Measurements from ENCODE around the gene LRRC2.
A peak's percentile ranks its signal among the peaks of the same experiment; 100 is the strongest.

The LRRC2 gene

DNA sequence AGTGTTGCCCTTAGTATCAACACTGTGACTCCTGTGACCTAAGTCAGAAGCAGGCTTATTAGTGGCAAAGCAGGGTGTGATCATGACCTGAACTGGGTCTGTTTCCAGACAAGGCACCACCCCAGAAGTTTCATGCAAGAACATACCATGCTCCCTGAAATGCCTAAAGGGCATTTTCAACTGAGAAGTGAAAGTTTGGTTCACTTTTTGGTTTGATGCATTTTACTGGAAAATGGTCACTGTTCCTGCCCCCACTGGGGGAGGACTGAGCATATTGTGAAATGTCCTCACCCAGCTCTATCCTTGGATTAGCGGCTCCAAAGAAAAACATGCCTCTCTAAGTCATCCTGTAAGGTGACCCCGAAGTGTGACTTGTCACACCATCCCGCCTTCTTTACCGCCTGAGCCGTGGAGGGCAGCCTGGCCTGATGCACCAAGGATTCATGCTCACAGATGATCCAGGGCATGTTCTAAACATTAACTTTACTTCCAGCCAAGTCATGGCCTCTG, 43.2 kb upstream of the LRRC2 start:
- Histone ChIP-seq H3K27me3 (replicated peaks in 2 of 5; ENCODE audit: control insufficient read depth in 4 of 5, insufficient read depth in 5 of 5, low read length in 4 of 5) (no peaks in the 10 kb centered on the region), H3K4me3 (ENCODE audit: control insufficient read depth in 1 of 7, extremely low read depth in 1 of 7, insufficient read depth in 4 of 7, low read depth in 2 of 7, low read length in 6 of 7) (no peak overlapping the region), H3K36me3 (ENCODE audit: control insufficient read depth in 4 of 4, insufficient read depth in 4 of 4, low read length in 3 of 4) (no peaks in the 10 kb centered on the region), H3K27ac (ENCODE audit: insufficient read depth in 1 of 2, low read depth in 1 of 2, low read length in 2 of 2, poor library complexity in 1 of 2, severe bottlenecking in 2 of 2) (no peak overlapping the region), H3K9me3 (ENCODE audit: control extremely low read depth in 1 of 5, control insufficient read depth in 4 of 5, insufficient read depth in 2 of 5, low read depth in 1 of 5, low read length in 4 of 5) (no peaks in the 10 kb centered on the region), H3K4me1 (ENCODE audit: control extremely low read depth in 1 of 4, control insufficient read depth in 4 of 4, insufficient read depth in 4 of 4, low read length in 3 of 4) (no peaks in the 10 kb centered on the region)
- POLR2A ChIA-PET, result no interaction called here
- CTCF ChIA-PET, result no interaction called here
- WGBS (ENCODE audit: insufficient coverage), result 88% methylated on average over 5 of the region's 5 CpGs
- no peak for DNase-seq

DNA sequence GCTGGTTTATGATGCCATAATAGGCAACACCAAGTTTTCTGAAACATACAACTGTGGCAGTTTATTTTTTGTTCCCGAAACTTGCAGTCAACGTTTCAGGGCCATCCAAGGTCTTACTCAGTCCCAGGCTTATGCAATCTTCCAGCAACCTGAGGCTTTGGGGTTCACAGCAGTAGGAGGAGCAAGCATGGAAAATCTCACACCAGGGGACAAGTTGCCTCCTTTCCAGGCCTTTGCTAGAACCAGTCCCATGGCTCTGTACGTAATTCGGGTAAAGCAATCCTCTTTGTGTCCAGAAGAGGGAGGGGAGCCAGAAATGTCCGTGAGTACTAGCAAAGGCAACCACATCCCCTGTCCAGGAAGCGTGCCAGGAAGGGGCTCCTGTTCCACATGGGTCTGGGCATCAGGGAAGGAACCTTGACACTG, 41.5 kb upstream of the LRRC2 start:
- no peak overlapping the region for H3K4me3 ChIP-seq (ENCODE audit: control insufficient read depth in 1 of 7, extremely low read depth in 1 of 7, insufficient read depth in 4 of 7, low read depth in 2 of 7, low read length in 6 of 7)
- WGBS (ENCODE audit: insufficient coverage), result 68% methylated on average over 6 of the region's 6 CpGs
- ChIA-PET POLR2A (no interaction called here), CTCF (interaction anchor here (0.7 kb wide), 1 partner anchor 21 kb away, joined by 3 read pairs; no protein-coding TSS in a partner anchor)
- no peaks in the 10 kb centered on the region for H3K36me3 ChIP-seq (ENCODE audit: control insufficient read depth in 4 of 4, insufficient read depth in 4 of 4, low read length in 3 of 4)
- no peaks in the 10 kb centered on the region for H3K9me3 ChIP-seq (ENCODE audit: control extremely low read depth in 1 of 5, control insufficient read depth in 4 of 5, insufficient read depth in 2 of 5, low read depth in 1 of 5, low read length in 4 of 5)
- H3K27ac ChIP-seq (ENCODE audit: insufficient read depth in 1 of 2, low read depth in 1 of 2, low read length in 2 of 2, poor library complexity in 1 of 2, severe bottlenecking in 2 of 2), result no peak overlapping the region
- H3K4me1 ChIP-seq (ENCODE audit: control extremely low read depth in 1 of 4, control insufficient read depth in 4 of 4, insufficient read depth in 4 of 4, low read length in 3 of 4), result no peaks in the 10 kb centered on the region
- DNase-seq, result peak in 1 of 3 donors; percentile 10
- H3K27me3 ChIP-seq (replicated peaks in 2 of 5; ENCODE audit: control insufficient read depth in 4 of 5, insufficient read depth in 5 of 5, low read length in 4 of 5), result no peaks in the 10 kb centered on the region

DNA sequence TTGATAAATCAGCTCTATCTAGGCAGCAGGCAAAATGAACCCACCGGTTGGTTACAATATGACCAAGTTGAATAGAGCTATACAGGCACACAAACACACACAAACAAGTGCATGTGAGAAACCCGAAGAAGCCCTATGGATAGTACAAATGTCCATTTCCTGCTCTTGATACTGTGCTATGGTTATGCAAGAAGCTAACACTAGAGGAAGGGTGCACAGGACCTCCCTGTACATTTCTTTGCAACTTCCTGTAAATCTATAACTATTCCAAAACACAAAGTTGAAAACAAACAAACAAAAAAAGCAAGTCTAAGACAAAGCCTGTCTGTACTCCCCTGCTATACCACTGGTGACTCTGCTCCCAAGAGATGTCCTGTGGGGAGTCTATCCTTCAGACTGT, 38.0 kb upstream of the LRRC2 start:
- H3K9me3 ChIP-seq (ENCODE audit: control extremely low read depth in 1 of 5, control insufficient read depth in 4 of 5, insufficient read depth in 2 of 5, low read depth in 1 of 5, low read length in 4 of 5), result no peaks in the 10 kb centered on the region
- H3K36me3 ChIP-seq (ENCODE audit: control insufficient read depth in 4 of 4, insufficient read depth in 4 of 4, low read length in 3 of 4), result no peaks in the 10 kb centered on the region
- H3K4me1 ChIP-seq (ENCODE audit: control extremely low read depth in 1 of 4, control insufficient read depth in 4 of 4, insufficient read depth in 4 of 4, low read length in 3 of 4), result no peaks in the 10 kb centered on the region
- CTCF ChIA-PET, result no interaction called here
- peaks cover 0 to 1% (median 0%) of the 10 kb centered on the region in 5 experiments for H3K27me3 ChIP-seq (replicated peaks in 2 of 5; ENCODE audit: control insufficient read depth in 4 of 5, insufficient read depth in 5 of 5, low read length in 4 of 5)
- H3K4me3 ChIP-seq (ENCODE audit: control insufficient read depth in 1 of 7, extremely low read depth in 1 of 7, insufficient read depth in 4 of 7, low read depth in 2 of 7, low read length in 6 of 7), result no peak overlapping the region
- POLR2A ChIA-PET, result no interaction called here
- no peak for DNase-seq
- 60% methylated on average over 1 of the region's 2 CpGs for WGBS (ENCODE audit: insufficient coverage)
- no peak overlapping the region for H3K27ac ChIP-seq (ENCODE audit: insufficient read depth in 1 of 2, low read depth in 1 of 2, low read length in 2 of 2, poor library complexity in 1 of 2, severe bottlenecking in 2 of 2)

DNA sequence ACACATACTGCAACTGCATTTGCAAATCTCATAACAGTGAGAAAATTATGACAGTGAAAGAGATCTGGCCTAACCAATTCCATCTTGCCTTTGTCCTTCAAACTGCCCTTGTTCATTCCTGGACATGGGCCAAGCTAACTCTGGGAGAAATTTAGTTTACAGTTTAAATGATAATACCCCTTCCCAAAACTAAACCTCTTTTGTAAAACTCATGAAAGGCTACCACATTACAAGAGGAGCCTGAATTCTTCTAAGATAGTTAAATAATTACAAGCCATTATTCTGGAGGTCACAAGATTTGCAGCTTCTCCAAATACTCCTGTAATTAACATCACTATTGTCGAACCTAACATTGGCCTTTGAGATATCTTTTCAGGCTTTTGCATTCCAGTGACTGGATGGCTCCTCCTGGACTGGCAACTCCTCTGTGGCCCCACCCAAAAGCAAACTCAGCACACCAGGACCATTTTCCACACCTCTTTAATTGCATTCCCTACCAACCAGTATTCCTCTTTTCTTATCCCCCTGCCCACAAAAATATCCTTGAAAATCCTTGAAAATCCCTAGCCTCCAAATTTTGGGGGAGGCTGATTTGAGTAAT, 37.4 kb upstream of the LRRC2 start:
- POLR2A ChIA-PET, result no interaction called here
- 100% methylated on average over 1 of the region's 1 CpG for WGBS (ENCODE audit: insufficient coverage)

DNA sequence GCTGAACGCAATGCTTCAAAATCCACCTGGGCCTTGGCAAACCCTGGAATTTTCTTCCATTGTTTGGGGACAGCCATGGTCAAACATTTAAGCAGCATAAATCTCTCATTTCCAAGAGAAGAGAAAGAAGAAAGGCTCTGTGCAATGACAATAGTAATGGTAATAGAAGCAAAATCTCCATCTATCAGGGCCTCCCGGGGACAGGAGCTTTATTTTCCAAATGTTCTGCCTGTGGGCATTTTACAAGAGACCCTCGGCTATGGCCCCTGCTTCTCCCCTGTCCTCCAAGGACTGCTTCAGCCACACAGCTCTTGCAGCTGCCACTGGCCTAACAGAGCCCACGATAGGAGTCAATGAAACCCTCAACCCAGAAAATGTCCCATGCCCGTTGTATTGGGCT, 33.5 kb upstream of the LRRC2 start:
- WGBS (ENCODE audit: insufficient coverage), result 94% methylated on average over 4 of the region's 5 CpGs
- H3K4me3 ChIP-seq (ENCODE audit: control insufficient read depth in 1 of 7, extremely low read depth in 1 of 7, insufficient read depth in 4 of 7, low read depth in 2 of 7, low read length in 6 of 7), result no peak overlapping the region

More for the DNA sequence above, 37.4 kb upstream of the LRRC2 start:
- DNase-seq, result no peak
- no peaks in the 10 kb centered on the region for H3K36me3 ChIP-seq (ENCODE audit: control insufficient read depth in 4 of 4, insufficient read depth in 4 of 4, low read length in 3 of 4)
- no peak overlapping the region for H3K4me3 ChIP-seq (ENCODE audit: control insufficient read depth in 1 of 7, extremely low read depth in 1 of 7, insufficient read depth in 4 of 7, low read depth in 2 of 7, low read length in 6 of 7)
- H3K27ac ChIP-seq (ENCODE audit: insufficient read depth in 1 of 2, low read depth in 1 of 2, low read length in 2 of 2, poor library complexity in 1 of 2, severe bottlenecking in 2 of 2), result no peak overlapping the region
- peaks cover 0 to 1% (median 0%) of the 10 kb centered on the region in 5 experiments for H3K27me3 ChIP-seq (replicated peaks in 2 of 5; ENCODE audit: control insufficient read depth in 4 of 5, insufficient read depth in 5 of 5, low read length in 4 of 5)
- H3K4me1 ChIP-seq (ENCODE audit: control extremely low read depth in 1 of 4, control insufficient read depth in 4 of 4, insufficient read depth in 4 of 4, low read length in 3 of 4), result no peaks in the 10 kb centered on the region
- CTCF ChIA-PET, result interaction anchor here (0.9 kb wide), 1 partner anchor 116 kb away, joined by 3 read pairs; no protein-coding TSS in a partner anchor
- H3K9me3 ChIP-seq (ENCODE audit: control extremely low read depth in 1 of 5, control insufficient read depth in 4 of 5, insufficient read depth in 2 of 5, low read depth in 1 of 5, low read length in 4 of 5), result no peaks in the 10 kb centered on the region

DNA sequence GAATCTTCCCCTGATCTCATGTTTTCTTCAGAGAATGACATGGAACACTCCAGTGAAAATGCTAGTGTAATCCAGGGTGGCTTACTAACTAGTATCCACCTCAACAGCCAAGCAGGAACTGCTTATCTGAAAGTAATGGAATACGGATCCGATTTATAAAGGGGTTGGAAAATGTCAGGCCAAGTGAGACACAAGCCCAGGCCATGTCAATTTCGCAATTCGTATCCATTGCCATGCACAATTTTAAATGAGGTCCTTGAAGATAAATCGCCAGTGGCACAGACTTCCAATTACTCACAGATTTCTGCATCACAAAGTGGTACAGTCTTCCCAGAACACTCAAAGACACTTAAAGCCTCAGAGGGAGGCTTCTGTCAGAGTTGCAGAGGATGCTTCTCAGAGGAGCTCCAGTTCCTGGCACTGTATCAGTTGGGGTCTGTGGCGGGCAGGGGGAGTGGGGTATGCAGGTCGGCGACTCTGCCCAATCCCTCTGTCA, 29.8 kb upstream of the LRRC2 start:
- Histone ChIP-seq H3K27ac (ENCODE audit: insufficient read depth in 1 of 2, low read depth in 1 of 2, low read length in 2 of 2, poor library complexity in 1 of 2, severe bottlenecking in 2 of 2) (no peak overlapping the region), H3K36me3 (ENCODE audit: control insufficient read depth in 4 of 4, insufficient read depth in 4 of 4, low read length in 3 of 4) (no peaks in the 10 kb centered on the region), H3K27me3 (replicated peaks in 2 of 5; ENCODE audit: control insufficient read depth in 4 of 5, insufficient read depth in 5 of 5, low read length in 4 of 5) (peaks cover 0 to 4% (median 0%) of the 10 kb centered on the region in 5 experiments), H3K9me3 (ENCODE audit: control extremely low read depth in 1 of 5, control insufficient read depth in 4 of 5, insufficient read depth in 2 of 5, low read depth in 1 of 5, low read length in 4 of 5) (no peaks in the 10 kb centered on the region), H3K4me1 (ENCODE audit: control extremely low read depth in 1 of 4, control insufficient read depth in 4 of 4, insufficient read depth in 4 of 4, low read length in 3 of 4) (no peaks in the 10 kb centered on the region), H3K4me3 (ENCODE audit: control insufficient read depth in 1 of 7, extremely low read depth in 1 of 7, insufficient read depth in 4 of 7, low read depth in 2 of 7, low read length in 6 of 7) (no peak overlapping the region)
- POLR2A ChIA-PET, result interaction anchor here (0.5 kb wide), 1 partner anchor 277 kb away, joined by 3 read pairs; no protein-coding TSS in a partner anchor
- CTCF ChIA-PET, result no interaction called here
- DNase-seq, result no peak
- 100% methylated on average over 3 of the region's 8 CpGs for WGBS (ENCODE audit: insufficient coverage)

More for the DNA sequence above, 33.5 kb upstream of the LRRC2 start:
- ChIA-PET CTCF (no interaction called here), POLR2A (no interaction called here)
- H3K27me3 ChIP-seq (replicated peaks in 2 of 5; ENCODE audit: control insufficient read depth in 4 of 5, insufficient read depth in 5 of 5, low read length in 4 of 5), result peaks cover 0 to 1% (median 0%) of the 10 kb centered on the region in 5 experiments
- H3K9me3 ChIP-seq (ENCODE audit: control extremely low read depth in 1 of 5, control insufficient read depth in 4 of 5, insufficient read depth in 2 of 5, low read depth in 1 of 5, low read length in 4 of 5), result no peaks in the 10 kb centered on the region
- no peaks in the 10 kb centered on the region for H3K36me3 ChIP-seq (ENCODE audit: control insufficient read depth in 4 of 4, insufficient read depth in 4 of 4, low read length in 3 of 4)
- H3K27ac ChIP-seq (ENCODE audit: insufficient read depth in 1 of 2, low read depth in 1 of 2, low read length in 2 of 2, poor library complexity in 1 of 2, severe bottlenecking in 2 of 2), result no peak overlapping the region
- DNase-seq, result no peak
- no peaks in the 10 kb centered on the region for H3K4me1 ChIP-seq (ENCODE audit: control extremely low read depth in 1 of 4, control insufficient read depth in 4 of 4, insufficient read depth in 4 of 4, low read length in 3 of 4)

DNA sequence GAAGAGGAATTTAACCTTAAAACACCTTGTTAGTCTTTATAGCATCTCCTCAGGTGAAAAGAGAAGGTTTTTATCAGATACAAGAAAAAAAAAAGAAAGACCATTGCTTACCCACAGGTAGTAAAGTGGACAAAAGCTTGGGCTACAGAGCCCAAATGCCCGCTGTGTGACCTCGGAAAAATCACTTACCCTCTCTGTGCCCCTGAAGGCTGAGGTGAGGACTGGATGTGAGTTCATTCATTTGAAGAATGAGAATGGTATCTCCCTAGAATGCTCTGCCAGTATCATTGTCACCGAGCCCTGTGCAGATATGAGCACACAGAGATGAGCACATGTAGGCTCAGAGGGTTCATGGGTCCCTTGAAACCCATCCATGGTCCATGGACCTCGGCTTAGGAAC, 28.6 kb upstream of the LRRC2 start:
- Histone ChIP-seq H3K27me3 (replicated peaks in 2 of 5; ENCODE audit: control insufficient read depth in 4 of 5, insufficient read depth in 5 of 5, low read length in 4 of 5) (peaks cover 0 to 3% (median 0%) of the 10 kb centered on the region in 5 experiments), H3K9me3 (ENCODE audit: control extremely low read depth in 1 of 5, control insufficient read depth in 4 of 5, insufficient read depth in 2 of 5, low read depth in 1 of 5, low read length in 4 of 5) (no peaks in the 10 kb centered on the region), H3K27ac (ENCODE audit: insufficient read depth in 1 of 2, low read depth in 1 of 2, low read length in 2 of 2, poor library complexity in 1 of 2, severe bottlenecking in 2 of 2) (no peak overlapping the region), H3K36me3 (ENCODE audit: control insufficient read depth in 4 of 4, insufficient read depth in 4 of 4, low read length in 3 of 4) (no peaks in the 10 kb centered on the region), H3K4me1 (ENCODE audit: control extremely low read depth in 1 of 4, control insufficient read depth in 4 of 4, insufficient read depth in 4 of 4, low read length in 3 of 4) (no peaks in the 10 kb centered on the region), H3K4me3 (ENCODE audit: control insufficient read depth in 1 of 7, extremely low read depth in 1 of 7, insufficient read depth in 4 of 7, low read depth in 2 of 7, low read length in 6 of 7) (no peak overlapping the region)
- no peak for DNase-seq
- ChIA-PET CTCF (interaction anchor here (1.4 kb wide), 1 partner anchor 35 kb away, joined by 3 read pairs; no protein-coding TSS in a partner anchor), POLR2A (no interaction called here)
- 100% methylated on average over 3 of the region's 4 CpGs for WGBS (ENCODE audit: insufficient coverage)

Measured in common myeloid progenitor, CD34-positive (primary cell).